ENCODE data around the gene TMED5. TPM values are rescaled to one million over a fixed set of nuclear protein-coding genes. Genes with fewer than 3 reads are reported as not detected.

Gene TMED5
- total RNA-seq, 1 donor from 2014 or later = 59.9 TPM

Other genes with a start within 250 kb of the TMED5 start
- gene DIPK1A, start 219.0 kb downstream of the TMED5 start, total RNA-seq = 6.7 TPM
- gene MTF2, start 101.1 kb downstream of the TMED5 start, total RNA-seq = 7.1 TPM
- 3.9 TPM for gene CCDC18, start 311 bp upstream of the TMED5 start, total RNA-seq
- 37.1 TPM for gene DR1, start 165.5 kb upstream of the TMED5 start, total RNA-seq